ENCODE results near the gene HDDC3.

Gene HDDC3

GRCh38 chr15:90914305-90915080 lies 17.9 kb downstream of the HDDC3 start:
- no peak for TF ChIP-seq MAX (IDR thresholded peaks at IDR 0.05; ENCODE audit: low read depth, low read length)
- no peak for TF ChIP-seq MYC (IDR thresholded peaks at IDR 0.05; ENCODE audit: low read depth, low read length)
- TF ChIP-seq POLR2A (IDR thresholded peaks at IDR 0.05; ENCODE audit: extremely low read depth, insufficient read length): no peak
- H3K4me3 ChIP-seq (ENCODE audit: low read depth, low read length): no peak overlapping the region
- peak; percentile 76 for DNase-seq (ENCODE audit: low read depth)

GRCh38 chr15:90913398-90913944 lies 18.9 kb downstream of the HDDC3 start:
- H3K4me3 ChIP-seq (ENCODE audit: low read depth, low read length): no peak overlapping the region
- TF ChIP-seq CTCF (IDR thresholded peaks at IDR 0.05; ENCODE audit: low read depth, low read length) (no peak), POLR2A (IDR thresholded peaks at IDR 0.05; ENCODE audit: extremely low read depth, insufficient read length) (no peak), MYC (IDR thresholded peaks at IDR 0.05; ENCODE audit: low read depth, low read length) (no peak), MAX (IDR thresholded peaks at IDR 0.05; ENCODE audit: low read depth, low read length) (no peak)
- no peak for DNase-seq (ENCODE audit: low read depth)

- DNase-seq (ENCODE audit: low read depth): no peak
- no peak for TF ChIP-seq POLR2A (IDR thresholded peaks at IDR 0.05; ENCODE audit: extremely low read depth, insufficient read length)
- no peak for TF ChIP-seq CTCF (IDR thresholded peaks at IDR 0.05; ENCODE audit: low read depth, low read length)
- no peak for TF ChIP-seq MAX (IDR thresholded peaks at IDR 0.05; ENCODE audit: low read depth, low read length)
- no peak for TF ChIP-seq MYC (IDR thresholded peaks at IDR 0.05; ENCODE audit: low read depth, low read length)
- H3K4me3 ChIP-seq (ENCODE audit: low read depth, low read length): no peak overlapping the region
These were observed 19.6 kb downstream of the HDDC3 start for GRCh38 chr15:90912770-90913075.

- TF ChIP-seq MYC (IDR thresholded peaks at IDR 0.05; ENCODE audit: low read depth, low read length): no peak
- no peak for TF ChIP-seq CTCF (IDR thresholded peaks at IDR 0.05; ENCODE audit: low read depth, low read length)
- TF ChIP-seq MAX (IDR thresholded peaks at IDR 0.05; ENCODE audit: low read depth, low read length): no peak
- no peak for TF ChIP-seq POLR2A (IDR thresholded peaks at IDR 0.05; ENCODE audit: extremely low read depth, insufficient read length)
- DNase-seq (ENCODE audit: low read depth): no peak
- H3K4me3 ChIP-seq (ENCODE audit: low read depth, low read length): no peak overlapping the region
These were observed 20.2 kb downstream of the HDDC3 start for GRCh38 chr15:90911906-90912769.

- no peak for DNase-seq (ENCODE audit: low read depth)
- TF ChIP-seq POLR2A (IDR thresholded peaks at IDR 0.05; ENCODE audit: extremely low read depth, insufficient read length) (no peak), CTCF (IDR thresholded peaks at IDR 0.05; ENCODE audit: low read depth, low read length) (no peak), MYC (IDR thresholded peaks at IDR 0.05; ENCODE audit: low read depth, low read length) (no peak), MAX (IDR thresholded peaks at IDR 0.05; ENCODE audit: low read depth, low read length) (no peak)
- H3K4me3 ChIP-seq (ENCODE audit: low read depth, low read length): no peak overlapping the region
These were observed 21.1 kb downstream of the HDDC3 start for GRCh38 chr15:90911302-90911623.
